GM13977 (cell line): ENCODE data around the gene TP53BP1.
"Not testable (repeated sequence)": the region's sequence is repeated elsewhere in the genome, so short reads cannot be mapped to it uniquely, and the experiment has no call there.

Source experiments
- DNase-seq: peaks from one replicate; pipeline ENCODE4 v3.0.0; 2012; ENCODE audit warnings: low spot score
- CTCF ChIP-seq: IDR thresholded peaks from 2 replicates; pipeline ENCODE4 v1.5.1; 2012; ENCODE audit warnings: mild to moderate bottlenecking, control low read depth; ENCODE audit not compliant: insufficient read depth; ENCODE audit errors: extremely low read depth, missing control alignments
- in situ Hi-C: fragments of 300-500 bp; cut with MboI; formaldehyde crosslinking; loops from one replicate; pipeline ENCODE4 v1.12.0; 2022; ENCODE audit warnings: low sequenced_read_pairs, low pct_unique_long_range_greater_than_20kb, mixed read lengths, inconsistent platforms; ENCODE audit not compliant: unreplicated experiment

TP53BP1 gene

DNA sequence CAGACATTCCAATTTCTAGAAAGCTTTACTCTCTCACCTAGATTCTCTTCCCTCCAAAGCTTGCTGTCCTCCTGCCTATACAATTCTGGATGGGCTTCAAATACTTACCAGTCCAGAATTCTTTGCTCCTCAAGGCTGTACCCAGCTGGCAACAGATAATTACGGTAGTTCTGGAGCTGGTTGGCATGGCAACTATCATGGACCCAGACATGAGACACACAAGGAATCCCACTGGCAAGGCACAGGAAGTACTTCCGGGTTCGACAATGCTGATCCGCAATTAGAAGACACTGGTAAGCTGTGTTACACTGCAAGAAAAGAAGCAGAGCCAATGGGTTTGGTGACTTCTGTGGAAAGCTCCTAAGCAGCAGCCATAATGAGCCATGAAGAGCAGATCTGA, 84.2 kb downstream of the TP53BP1 start:
- TF ChIP-seq CTCF, result no peak
- in situ Hi-C loops, result no loop called here
- DNase-seq, result no peak

GRCh38 chr15:43406808-43407207, 86.1 kb downstream of the TP53BP1 start:
- DNase-seq, result no peak
- in situ Hi-C loops, result no loop called here
- no peak for TF ChIP-seq CTCF

DNA sequence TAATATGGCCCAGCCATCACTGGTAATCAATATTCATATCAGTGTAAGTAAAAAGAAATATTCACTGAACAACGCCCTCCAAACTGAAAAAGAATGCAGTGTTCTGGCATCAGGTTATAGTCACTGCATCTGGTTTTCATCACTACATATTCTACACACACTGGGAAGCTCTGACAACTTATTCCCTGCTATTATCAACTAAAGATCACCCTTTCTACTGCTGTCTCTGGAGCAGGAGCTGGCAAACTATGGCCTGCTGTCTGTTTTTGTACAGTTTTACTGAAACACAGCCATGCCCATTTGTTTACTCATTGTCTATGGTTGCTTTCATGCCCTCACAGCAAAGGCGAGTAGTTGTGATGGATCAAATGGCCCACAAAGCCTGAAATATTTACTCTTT, 86.8 kb downstream of the TP53BP1 start:
- no peak for TF ChIP-seq CTCF
- in situ Hi-C loops, result no loop called here
- no peak for DNase-seq

GRCh38 chr15:43404130-43404529, 88.8 kb downstream of the TP53BP1 start:
- no peak for DNase-seq
- in situ Hi-C loops, result no loop called here
- TF ChIP-seq CTCF, result no peak

GRCh38 chr15:43403616-43404015, 89.3 kb downstream of the TP53BP1 start:
- in situ Hi-C loops, result no loop called here
- no peak for DNase-seq
- TF ChIP-seq CTCF, result no peak

GRCh38 chr15:43402255-43402654, 90.7 kb downstream of the TP53BP1 start:
- in situ Hi-C loops, result no loop called here
- TF ChIP-seq CTCF, result no peak
- no peak for DNase-seq

DNA sequence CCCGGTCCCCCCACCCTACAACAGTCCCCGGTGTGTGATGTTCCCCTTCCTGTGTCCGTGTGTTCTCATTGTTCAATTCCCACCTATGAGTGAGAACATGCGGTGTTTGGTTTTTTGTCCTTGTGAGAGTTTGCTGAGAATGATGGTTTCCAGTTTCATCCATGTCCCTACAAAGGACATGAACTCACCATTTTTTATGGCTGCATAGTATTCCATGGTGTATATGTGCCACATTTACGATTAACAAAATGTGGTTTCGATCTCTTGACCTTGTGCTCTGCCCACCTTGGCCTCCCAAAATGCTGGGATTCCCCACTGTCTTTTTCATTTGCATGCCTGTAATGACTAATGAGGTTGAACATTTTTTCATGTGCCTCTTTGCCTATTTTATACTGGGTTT, 99.4 kb downstream of the TP53BP1 start:
- in situ Hi-C loops, DNase-seq: not testable (repeated sequence)
